ENCODE results near the gene SPINK4. TPM values are rescaled to one million over a fixed set of nuclear protein-coding genes. Genes with fewer than 3 reads are reported as not detected.

SPINK4 gene
- total and polyA plus RNA-seq, 2 experiments from 2014 or later = not detected

GRCh38 chr9:33225319-33226147, 14.4 kb upstream of the SPINK4 start:
- DNase-seq (ENCODE audit: low spot score) = peak; percentile 81
- no peak overlapping the region for H2AFZ ChIP-seq
- H3K4me2 ChIP-seq = no peak overlapping the region
- peaks cover 4% of the 10 kb centered on the region for H3K4me1 ChIP-seq (ENCODE audit: insufficient read depth)
- H3K79me2 ChIP-seq = no peaks in the 10 kb centered on the region
- H3K9me2 ChIP-seq (replicated peaks; ENCODE audit: insufficient read depth) = no peaks in the 10 kb centered on the region
- H3K4me3 ChIP-seq = no peak overlapping the region
- H3K36me3 ChIP-seq (replicated peaks; ENCODE audit: insufficient read depth, low read depth) = no peaks in the 10 kb centered on the region
- TF ChIP-seq EZH2 (IDR thresholded peaks at IDR 0.05; ENCODE audit: borderline replicate concordance) (no peak), CTCF (IDR thresholded peaks at IDR 0.05; ENCODE audit: poor library complexity) (peak; percentile 81)
- no peaks in the 10 kb centered on the region for H3K9me3 ChIP-seq (ENCODE audit: low read depth)
- WGBS (ENCODE audit: low lambda C conversion rate, missing lambda C conversion rate) = 28% methylated on average over 6 of the region's 6 CpGs
- H3K27me3 ChIP-seq = no peaks in the 10 kb centered on the region
- no peaks in the 10 kb centered on the region for H4K20me1 ChIP-seq (ENCODE audit: insufficient read depth, poor library complexity, severe bottlenecking)
- H3K27ac ChIP-seq = no peak overlapping the region

- Histone ChIP-seq H3K4me2 (no peak overlapping the region), H3K36me3 (replicated peaks; ENCODE audit: insufficient read depth, low read depth) (no peaks in the 10 kb centered on the region), H2AFZ (no peak overlapping the region), H3K27me3 (no peaks in the 10 kb centered on the region), H3K79me2 (no peaks in the 10 kb centered on the region), H4K20me1 (ENCODE audit: insufficient read depth, poor library complexity, severe bottlenecking) (no peaks in the 10 kb centered on the region), H3K4me3 (no peak overlapping the region), H3K9me2 (replicated peaks; ENCODE audit: insufficient read depth) (no peaks in the 10 kb centered on the region), H3K27ac (no peak overlapping the region), H3K4me1 (ENCODE audit: insufficient read depth) (peaks cover 4% of the 10 kb centered on the region), H3K9me3 (ENCODE audit: low read depth) (no peaks in the 10 kb centered on the region)
- WGBS (ENCODE audit: low lambda C conversion rate, missing lambda C conversion rate) = 94% methylated on average over 10 of the region's 10 CpGs
- no peak for DNase-seq (ENCODE audit: low spot score)
- TF ChIP-seq CTCF (IDR thresholded peaks at IDR 0.05; ENCODE audit: poor library complexity) = no peak
These were observed 13.0 kb upstream of the SPINK4 start for GRCh38 chr9:33227008-33227398.

GRCh38 chr9:33227741-33228140, 12.2 kb upstream of the SPINK4 start:
- Histone ChIP-seq H3K4me2 (no peak overlapping the region), H3K4me1 (ENCODE audit: insufficient read depth) (peaks cover 4% of the 10 kb centered on the region), H3K27me3 (no peaks in the 10 kb centered on the region), H3K79me2 (no peaks in the 10 kb centered on the region), H3K27ac (no peak overlapping the region), H3K36me3 (replicated peaks; ENCODE audit: insufficient read depth, low read depth) (no peaks in the 10 kb centered on the region), H4K20me1 (ENCODE audit: insufficient read depth, poor library complexity, severe bottlenecking) (no peaks in the 10 kb centered on the region), H3K4me3 (no peak overlapping the region), H3K9me2 (replicated peaks; ENCODE audit: insufficient read depth) (no peaks in the 10 kb centered on the region), H3K9me3 (ENCODE audit: low read depth) (no peaks in the 10 kb centered on the region), H2AFZ (no peak overlapping the region)
- WGBS (ENCODE audit: low lambda C conversion rate, missing lambda C conversion rate) = 80% methylated on average over 8 of the region's 8 CpGs
- TF ChIP-seq CTCF (IDR thresholded peaks at IDR 0.05; ENCODE audit: poor library complexity) (no peak), EZH2 (IDR thresholded peaks at IDR 0.05; ENCODE audit: borderline replicate concordance) (no peak), EZH2phosphoT487 (IDR thresholded peaks at IDR 0.05; ENCODE audit: low read depth, severe bottlenecking, unreplicated experiment) (no peak)
- no peak for DNase-seq (ENCODE audit: low spot score)
